Stomach (tissue), 9 donors: ENCODE results near the gene PLS1. TPM values are rescaled to one million over a fixed set of nuclear protein-coding genes. Genes with fewer than 3 reads are reported as not detected.

Experiments used
- DNase-seq, 2 donors: peaks; one replicate each; pipeline versions ENCODE4 v3.0.0 to v3.0.0-alpha.2; 2013 to 2019
- H3K27ac ChIP-seq, 5 donors: fragments of 200-600 bp in 4 of 5; sonication (generic) in 4 of 5; one replicate each; pipeline ENCODE4 v1.5.1; 2013 to 2019; ENCODE audit warnings: mild to moderate bottlenecking in 1 of 5, moderate library complexity in 1 of 5
- H3K27me3 ChIP-seq, 3 donors: fragments of 200-600 bp; sonication (generic); one replicate each; pipeline ENCODE4 v1.5.1; 2017 to 2019; ENCODE audit warnings: mixed run types in 1 of 3
- H3K36me3 ChIP-seq, 4 donors: fragments of 200-600 bp; sonication (generic); 1 replicate in 3 of 4; 2 replicates in 1 of 4; pipeline ENCODE4 v1.5.1; 2016 to 2019
- H3K4me1 ChIP-seq, 4 donors: fragments of 200-600 bp; sonication (generic); one replicate each; pipeline ENCODE4 v1.5.1; 2016 to 2019
- H3K4me3 ChIP-seq, 4 donors: fragments of 200-600 bp; sonication (generic) in 3 of 4; one replicate each; pipeline ENCODE4 v1.5.1; 2016 to 2019; ENCODE audit warnings: mild to moderate bottlenecking in 1 of 4
- H3K9me3 ChIP-seq, 4 donors: fragments of 200-600 bp; sonication (generic); one replicate each; pipeline ENCODE4 v1.5.1; 2016 to 2019
- EP300 ChIP-seq: sonication (generic); formaldehyde crosslinking; IDR thresholded peaks from one replicate; pipeline ENCODE4 v1.6.1; 2017; ENCODE audit warnings: antibody characterized with exemption
- POLR2A ChIP-seq, 4 donors: fragments of 450-650 bp; IDR thresholded peaks; one replicate each; pipeline ENCODE4 v1.6.1; 2016; ENCODE audit warnings: antibody characterized with exemption in 4 of 4, control low read depth in 2 of 4, mild to moderate bottlenecking in 1 of 4, moderate library complexity in 1 of 4
- POLR2AphosphoS5 ChIP-seq, 3 donors: sonication (generic); formaldehyde crosslinking; IDR thresholded peaks; one replicate each; pipeline ENCODE4 v1.6.1; 2016; ENCODE audit warnings: antibody characterized with exemption in 3 of 3
- WGBS, 5 donors: extraction: QIAGEN DNeasy Blood & Tissue Kit in 3 of 5; methylation state at CpG; one replicate each; pipeline versions ENCODE4 v1.1.5 to v1.1.7; 2013 to 2018; 5-methylcytosine and 5-hydroxymethylcytosine counted together
- intact Hi-C: fragments of 100-400 bp; cut with DNase I; formaldehyde crosslinking; loops from one replicate; pipeline ENCODE4 v1.15.1; 2023; ENCODE audit warnings: low total_unique reads
- polyA plus RNA-seq, 3 donors: library from polyadenylated mRNA; stranded (reverse); fragments of 200-250 nt; gene quantifications; one replicate each; pipeline ENCODE4 v1.2.3, GENCODE V29; 2013
- total RNA-seq, 5 donors: library from RNA; depleted of rRNA; stranded (reverse); fragments of >200 nt; gene quantifications; one replicate each; pipeline versions ENCODE4 v1.1.0 to v1.2.3, GENCODE V29; 2014 to 2016
- TF ChIP-seq, protein P1 (sequence below), 7 experiments: fragments of 450-650 bp in 4 of 7; fragments of 200-600 bp in 3 of 7; sonication (generic) in 3 of 7; IDR thresholded peaks; one replicate each; pipeline ENCODE4 v1.5.1; 2016 to 2019; ENCODE audit warnings: antibody characterized with exemption in 7 of 7, control low read depth in 2 of 7, mild to moderate bottlenecking in 1 of 7
- donor health status: healthy with polysubstance abuse.
- donor health status: Bipolar disorder and iron deficiency.
- donor health status: healthy.

The PLS1 gene
- total and polyA plus RNA-seq, 8 donors: 5.2 to 79.1 (median 19.3) TPM

DNA sequence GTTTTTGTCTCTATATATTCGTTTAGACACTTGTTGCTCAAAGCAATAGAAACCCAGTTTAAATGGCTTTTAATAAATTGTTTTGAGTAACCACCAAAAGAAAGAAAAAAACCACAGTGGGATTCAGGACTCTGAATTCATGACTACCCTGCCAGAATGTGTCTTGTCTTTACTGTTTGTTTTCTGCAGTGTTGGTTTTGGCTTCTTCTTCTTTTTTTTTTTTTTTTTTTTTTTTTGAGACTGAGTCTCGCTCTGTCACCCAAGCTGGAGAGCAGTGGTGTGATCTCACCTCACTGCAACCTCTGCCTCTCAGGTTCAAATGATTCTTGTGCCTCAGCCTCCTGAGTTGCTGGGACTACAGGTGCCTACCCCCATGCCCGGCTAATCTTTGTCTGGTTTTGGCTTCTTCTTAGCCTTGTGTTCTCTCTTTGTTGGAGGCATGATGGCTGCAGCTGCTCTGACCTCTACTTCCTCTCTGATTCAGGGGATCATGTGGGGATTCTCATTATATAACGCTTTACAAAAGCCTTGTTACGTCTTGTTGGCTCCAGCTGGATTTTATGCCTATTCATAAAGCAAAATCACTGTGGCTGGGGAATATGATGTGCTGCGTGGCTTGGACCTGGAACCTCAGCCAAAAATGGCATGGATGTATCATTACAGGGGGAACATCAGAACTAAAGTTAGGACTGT is 54.0 kb downstream of the PLS1 start:
- WGBS, 5 donors: 62 to 73% (median 66%) methylated on average over 6 of the region's 6 CpGs
- no peak overlapping the region for H3K27ac ChIP-seq
- no peaks in the 10 kb centered on the region for H3K36me3 ChIP-seq
- H3K4me3 ChIP-seq: no peak overlapping the region
- TF ChIP-seq, protein P1, sequence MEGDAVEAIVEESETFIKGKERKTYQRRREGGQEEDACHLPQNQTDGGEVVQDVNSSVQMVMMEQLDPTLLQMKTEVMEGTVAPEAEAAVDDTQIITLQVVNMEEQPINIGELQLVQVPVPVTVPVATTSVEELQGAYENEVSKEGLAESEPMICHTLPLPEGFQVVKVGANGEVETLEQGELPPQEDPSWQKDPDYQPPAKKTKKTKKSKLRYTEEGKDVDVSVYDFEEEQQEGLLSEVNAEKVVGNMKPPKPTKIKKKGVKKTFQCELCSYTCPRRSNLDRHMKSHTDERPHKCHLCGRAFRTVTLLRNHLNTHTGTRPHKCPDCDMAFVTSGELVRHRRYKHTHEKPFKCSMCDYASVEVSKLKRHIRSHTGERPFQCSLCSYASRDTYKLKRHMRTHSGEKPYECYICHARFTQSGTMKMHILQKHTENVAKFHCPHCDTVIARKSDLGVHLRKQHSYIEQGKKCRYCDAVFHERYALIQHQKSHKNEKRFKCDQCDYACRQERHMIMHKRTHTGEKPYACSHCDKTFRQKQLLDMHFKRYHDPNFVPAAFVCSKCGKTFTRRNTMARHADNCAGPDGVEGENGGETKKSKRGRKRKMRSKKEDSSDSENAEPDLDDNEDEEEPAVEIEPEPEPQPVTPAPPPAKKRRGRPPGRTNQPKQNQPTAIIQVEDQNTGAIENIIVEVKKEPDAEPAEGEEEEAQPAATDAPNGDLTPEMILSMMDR (IDR thresholded peaks at IDR 0.05): no peak
- no peak for TF ChIP-seq EP300
- no peak for TF ChIP-seq POLR2AphosphoS5 (IDR thresholded peaks at IDR 0.05)
- no peak for TF ChIP-seq POLR2A (IDR thresholded peaks at IDR 0.05)
- no peaks in the 10 kb centered on the region for H3K4me1 ChIP-seq
- intact Hi-C loops: no loop called here
- H3K9me3 ChIP-seq: no peaks in the 10 kb centered on the region
- H3K27me3 ChIP-seq: no peaks in the 10 kb centered on the region
- DNase-seq: no peak

DNA sequence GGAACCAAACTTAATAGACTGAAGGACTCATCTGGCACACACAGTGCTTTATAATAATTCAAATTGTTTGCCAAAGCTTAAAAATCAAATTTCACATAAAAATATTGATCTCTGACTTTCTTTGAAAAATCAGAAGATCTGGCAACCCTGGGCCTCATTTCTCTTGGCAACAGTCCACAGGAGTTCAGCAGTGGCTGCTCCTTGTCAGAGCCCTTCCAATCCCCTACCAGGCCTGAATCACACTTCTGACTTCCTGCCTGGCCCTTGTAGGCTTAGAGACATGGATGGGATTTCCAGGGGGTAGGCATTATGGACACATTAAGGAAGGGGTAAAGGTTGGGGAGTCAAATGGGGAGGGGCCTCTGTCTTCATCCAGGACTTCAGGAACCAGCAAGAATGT is 55.5 kb downstream of the PLS1 start:
- H3K36me3 ChIP-seq: no peaks in the 10 kb centered on the region
- no peak for DNase-seq
- H3K4me1 ChIP-seq: no peaks in the 10 kb centered on the region
- no peaks in the 10 kb centered on the region for H3K27me3 ChIP-seq
- TF ChIP-seq POLR2AphosphoS5 (IDR thresholded peaks at IDR 0.05): no peak
- TF ChIP-seq EP300: no peak
- TF ChIP-seq, protein P1 (IDR thresholded peaks at IDR 0.05): no peak
- no peak for TF ChIP-seq POLR2A (IDR thresholded peaks at IDR 0.05)
- intact Hi-C loops: no loop called here
- H3K9me3 ChIP-seq: no peaks in the 10 kb centered on the region
- H3K4me3 ChIP-seq: no peak overlapping the region
- no peak overlapping the region for H3K27ac ChIP-seq

DNA sequence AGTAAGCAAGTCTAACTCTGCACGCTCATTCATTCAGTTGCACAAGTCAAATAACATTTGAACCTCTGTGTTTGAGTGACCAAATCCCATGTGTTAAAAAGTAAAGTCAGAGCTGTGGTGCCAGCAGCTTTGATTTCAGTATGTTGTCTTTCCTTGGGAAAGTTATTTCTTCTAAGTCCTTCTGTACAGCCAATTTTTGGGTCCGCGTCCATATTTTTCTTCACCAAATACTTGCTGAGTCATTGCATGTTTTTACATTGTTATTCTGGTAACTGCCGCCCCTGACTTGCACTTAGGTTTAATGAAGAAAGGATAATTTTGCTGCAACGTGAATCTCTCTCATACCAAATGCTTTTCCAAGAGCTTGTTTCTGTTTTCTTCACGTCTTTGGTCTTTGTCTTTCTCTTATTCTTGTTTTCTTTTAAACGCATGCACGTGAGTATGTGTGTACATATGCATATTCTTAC is 56.7 kb downstream of the PLS1 start:
- no peaks in the 10 kb centered on the region for H3K27me3 ChIP-seq
- H3K9me3 ChIP-seq: no peaks in the 10 kb centered on the region
- no peak for TF ChIP-seq POLR2AphosphoS5 (IDR thresholded peaks at IDR 0.05)
- TF ChIP-seq EP300: no peak
- TF ChIP-seq, protein P1 (IDR thresholded peaks at IDR 0.05): no peak
- TF ChIP-seq POLR2A (IDR thresholded peaks at IDR 0.05): no peak
- no peaks in the 10 kb centered on the region for H3K36me3 ChIP-seq
- no peak overlapping the region for H3K4me3 ChIP-seq
- 85 to 94% (median 91%) methylated on average over 8 of the region's 8 CpGs for WGBS, 5 donors
- DNase-seq: no peak
- intact Hi-C loops: no loop called here
- no peaks in the 10 kb centered on the region for H3K4me1 ChIP-seq
- no peak overlapping the region for H3K27ac ChIP-seq

DNA sequence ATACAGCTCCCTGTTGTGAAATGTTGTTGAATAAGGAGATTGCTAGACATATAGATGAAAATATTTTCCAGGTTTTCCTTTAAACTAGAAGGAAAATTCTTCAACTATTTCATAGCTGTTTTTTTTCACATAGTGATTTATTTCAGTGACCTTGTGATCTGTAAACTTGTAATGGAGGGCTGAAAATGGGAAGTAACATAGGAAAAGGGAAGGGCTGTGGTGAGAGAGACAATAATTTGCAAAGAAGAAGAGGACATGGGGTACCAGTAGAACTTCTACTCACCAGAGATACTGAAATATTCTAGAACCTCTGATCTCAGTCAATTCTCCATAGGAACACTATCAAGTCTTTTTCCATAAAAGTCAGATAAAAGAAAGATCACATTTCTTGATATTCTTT is 60.4 kb downstream of the PLS1 start:
- Histone ChIP-seq H3K36me3 (no peaks in the 10 kb centered on the region), H3K27me3 (no peaks in the 10 kb centered on the region), H3K4me3 (no peak overlapping the region), H3K9me3 (no peaks in the 10 kb centered on the region), H3K4me1 (no peaks in the 10 kb centered on the region), H3K27ac (no peak overlapping the region)
- no peak for DNase-seq
- TF ChIP-seq EP300 (no peak), POLR2AphosphoS5 (IDR thresholded peaks at IDR 0.05) (no peak), POLR2A (IDR thresholded peaks at IDR 0.05) (no peak)
- TF ChIP-seq, protein P1 (IDR thresholded peaks at IDR 0.05): no peak
- intact Hi-C loops: no loop called here
